ENCODE data around the gene TDRD9.

The TDRD9 gene

DNA sequence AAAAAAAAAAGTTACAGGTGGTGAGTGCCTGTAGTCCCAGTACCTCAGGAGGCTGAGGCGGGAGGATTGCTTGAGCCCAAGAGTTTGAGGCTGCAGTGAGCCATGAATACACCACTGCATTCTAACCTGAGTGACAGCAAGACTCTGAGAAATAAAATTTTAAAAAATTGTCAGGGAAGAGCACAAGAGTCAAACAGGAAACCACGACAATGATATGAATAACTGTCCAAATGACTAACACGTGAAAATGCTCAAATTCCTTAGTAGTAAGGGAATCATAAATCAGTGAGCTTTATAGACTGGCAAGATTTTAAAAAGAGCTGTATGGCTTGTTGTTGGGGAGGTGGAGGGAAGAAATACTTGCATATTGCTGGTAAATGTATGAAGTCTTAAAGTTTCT lies 144.3 kb downstream of the TDRD9 start:
- no peak overlapping the region for H3K4me3 ChIP-seq (ENCODE audit: low read depth, low read length)
- no peak for TF ChIP-seq CTCF (IDR thresholded peaks at IDR 0.05; ENCODE audit: insufficient read depth, low read length, missing control alignments)
- CTCF ChIA-PET, result no interaction called here
- POLR2A ChIA-PET, result no interaction called here
- no peak for DNase-seq (ENCODE audit: low read depth, low spot score)

GRCh38 chr14:104073764-104074163 lies 145.5 kb downstream of the TDRD9 start:
- DNase-seq (ENCODE audit: low read depth, low spot score), result no peak
- POLR2A ChIA-PET, result no interaction called here
- CTCF ChIA-PET, result interaction anchor here (1.0 kb wide), 1 partner anchor 14 kb away, joined by 3 read pairs; no protein-coding TSS in a partner anchor
- TF ChIP-seq CTCF (IDR thresholded peaks at IDR 0.05; ENCODE audit: insufficient read depth, low read length, missing control alignments), result no peak
- no peak overlapping the region for H3K4me3 ChIP-seq (ENCODE audit: low read depth, low read length)

GRCh38 chr14:104075530-104076151 lies 147.4 kb downstream of the TDRD9 start:
- POLR2A ChIA-PET, result no interaction called here
- CTCF ChIA-PET, result interaction anchor here (0.8 to 3.7 kb wide), 7 partner anchors 9 to 489 kb away, joined by 3 to 27 read pairs (median 4); partner anchors contain the start of gene ASPG
- H3K4me3 ChIP-seq (ENCODE audit: low read depth, low read length), result no peak overlapping the region
- TF ChIP-seq CTCF (IDR thresholded peaks at IDR 0.05; ENCODE audit: insufficient read depth, low read length, missing control alignments), result peak; percentile 10
- DNase-seq (ENCODE audit: low read depth, low spot score), result no peak

DNA sequence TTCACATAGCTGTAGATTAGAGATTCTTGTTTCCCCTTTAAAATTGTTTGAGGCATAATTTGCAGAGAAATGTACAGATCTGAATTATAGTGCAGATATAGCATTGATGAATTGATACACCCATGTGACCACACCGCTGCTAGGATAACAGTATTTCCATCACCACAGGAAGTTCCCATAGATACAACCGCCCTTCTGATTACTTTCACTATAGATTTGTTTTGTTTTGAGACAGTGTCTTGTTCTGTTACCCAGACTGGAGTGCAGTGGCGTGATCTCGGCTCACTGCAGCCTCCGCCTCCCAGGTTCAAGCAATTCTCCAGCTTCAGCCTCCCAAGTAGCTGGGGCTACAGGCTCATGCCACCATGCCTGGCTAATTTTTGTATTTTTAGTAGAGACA lies 148.5 kb downstream of the TDRD9 start:
- ChIA-PET CTCF (interaction anchor here (1.1 to 4.5 kb wide), 12 partner anchors 8 to 563 kb away, joined by 3 to 29 read pairs (median 6); partner anchors contain the start of gene ASPG), POLR2A (no interaction called here)
- DNase-seq (ENCODE audit: low read depth, low spot score), result no peak
- TF ChIP-seq CTCF (IDR thresholded peaks at IDR 0.05; ENCODE audit: insufficient read depth, low read length, missing control alignments), result no peak
- no peak overlapping the region for H3K4me3 ChIP-seq (ENCODE audit: low read depth, low read length)

GRCh38 chr14:104078031-104078455 lies 149.8 kb downstream of the TDRD9 start:
- peak; percentile 52 for DNase-seq (ENCODE audit: low read depth, low spot score)
- ChIA-PET POLR2A (no interaction called here), CTCF (interaction anchor here (0.6 to 4.5 kb wide), 34 partner anchors 10 to 631 kb away, joined by 3 to 29 read pairs (median 4); no protein-coding TSS in a partner anchor)
- peak; percentile 99 for TF ChIP-seq CTCF (IDR thresholded peaks at IDR 0.05; ENCODE audit: insufficient read depth, low read length, missing control alignments)
- no peak overlapping the region for H3K4me3 ChIP-seq (ENCODE audit: low read depth, low read length)

- ChIA-PET CTCF (interaction anchor here (4.5 kb wide), 1 partner anchor 559 kb away, joined by 29 read pairs; no protein-coding TSS in a partner anchor), POLR2A (no interaction called here)
- no peak for DNase-seq (ENCODE audit: low read depth, low spot score)
- TF ChIP-seq CTCF (IDR thresholded peaks at IDR 0.05; ENCODE audit: insufficient read depth, low read length, missing control alignments), result no peak
- H3K4me3 ChIP-seq (ENCODE audit: low read depth, low read length), result no peak overlapping the region
Measured at GRCh38 chr14:104080376-104081260, 152.4 kb downstream of the TDRD9 start.

Measured in AG04449 (cell line).